ENCODE results near the gene BTBD7.
"Not testable (repeated sequence)": the region's sequence is repeated elsewhere in the genome, so short reads cannot be mapped to it uniquely, and the experiment has no call there.

BTBD7 gene

DNA sequence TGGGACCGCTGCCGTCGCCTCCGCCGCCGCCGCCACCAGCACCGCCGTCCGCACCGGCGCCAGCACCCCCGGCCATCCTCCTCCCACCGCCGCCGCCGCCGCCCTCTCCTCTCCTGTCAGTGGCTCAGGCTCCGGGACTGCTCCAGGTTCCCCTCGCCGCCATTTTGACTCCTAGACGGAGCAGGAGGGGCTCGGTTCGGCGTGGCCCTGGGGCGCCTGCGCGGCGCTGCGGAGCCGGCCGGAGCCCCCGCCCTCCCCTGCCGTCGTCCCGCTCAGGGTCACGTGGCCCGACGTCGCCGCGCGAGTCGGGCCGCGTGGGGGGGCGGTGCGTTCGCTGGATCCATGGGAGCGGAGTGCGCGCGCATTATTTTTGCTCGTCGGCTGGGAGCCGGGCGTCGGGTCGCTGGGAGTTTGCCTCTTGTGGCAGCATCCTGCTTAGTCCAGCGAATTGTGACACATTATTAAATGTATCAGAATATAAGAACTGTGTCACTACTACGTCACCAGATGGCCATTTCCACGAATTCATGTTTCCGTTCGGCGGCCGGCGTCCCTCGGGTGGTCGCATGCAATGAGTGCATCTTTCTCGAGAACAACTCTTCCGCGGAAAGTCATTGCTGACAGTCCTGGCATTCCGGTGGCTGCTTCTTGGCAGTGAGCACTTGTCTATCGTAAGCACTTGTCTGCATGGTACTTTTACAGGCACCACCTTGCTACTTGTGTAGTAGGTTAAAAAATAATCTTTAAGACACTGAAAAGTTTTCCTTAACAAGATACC is at the start of gene BTBD7:
BTBD7 (minus strand) TSS at position 184 of the 778 bp plus-strand sequence. CDS start 36,985 bp downstream, outside the sequence.
- TF ChIP-seq, protein P1, sequence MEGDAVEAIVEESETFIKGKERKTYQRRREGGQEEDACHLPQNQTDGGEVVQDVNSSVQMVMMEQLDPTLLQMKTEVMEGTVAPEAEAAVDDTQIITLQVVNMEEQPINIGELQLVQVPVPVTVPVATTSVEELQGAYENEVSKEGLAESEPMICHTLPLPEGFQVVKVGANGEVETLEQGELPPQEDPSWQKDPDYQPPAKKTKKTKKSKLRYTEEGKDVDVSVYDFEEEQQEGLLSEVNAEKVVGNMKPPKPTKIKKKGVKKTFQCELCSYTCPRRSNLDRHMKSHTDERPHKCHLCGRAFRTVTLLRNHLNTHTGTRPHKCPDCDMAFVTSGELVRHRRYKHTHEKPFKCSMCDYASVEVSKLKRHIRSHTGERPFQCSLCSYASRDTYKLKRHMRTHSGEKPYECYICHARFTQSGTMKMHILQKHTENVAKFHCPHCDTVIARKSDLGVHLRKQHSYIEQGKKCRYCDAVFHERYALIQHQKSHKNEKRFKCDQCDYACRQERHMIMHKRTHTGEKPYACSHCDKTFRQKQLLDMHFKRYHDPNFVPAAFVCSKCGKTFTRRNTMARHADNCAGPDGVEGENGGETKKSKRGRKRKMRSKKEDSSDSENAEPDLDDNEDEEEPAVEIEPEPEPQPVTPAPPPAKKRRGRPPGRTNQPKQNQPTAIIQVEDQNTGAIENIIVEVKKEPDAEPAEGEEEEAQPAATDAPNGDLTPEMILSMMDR (IDR thresholded peaks at IDR 0.05; ENCODE audit: control extremely low read depth, extremely low read depth, low read depth, missing control alignments) = no peak
- CTCF ChIA-PET = no interaction called here

DNA sequence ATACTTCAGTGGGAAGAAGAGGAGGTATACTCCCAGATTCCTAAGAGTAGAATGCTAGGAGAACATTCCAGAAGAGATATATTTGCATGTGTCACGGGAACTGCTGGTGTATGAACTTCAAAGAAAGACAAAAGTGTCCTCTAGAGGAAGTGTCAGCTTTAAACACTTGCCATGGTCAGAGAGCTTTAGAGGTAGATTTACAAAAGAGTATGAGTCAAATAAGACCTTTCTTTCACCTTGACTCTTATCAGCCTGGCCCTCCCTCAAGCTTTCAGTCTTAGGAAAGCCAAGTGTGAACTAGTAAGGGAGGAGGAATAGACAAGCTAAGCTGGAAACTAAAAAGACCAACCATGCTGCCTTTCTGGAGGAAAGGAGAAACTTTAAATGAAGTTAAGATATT is 48.8 kb upstream of the BTBD7 start:
- ChIA-PET POLR2A (no interaction called here), CTCF (interaction anchor here (0.7 to 1.3 kb wide), 3 partner anchors 9 to 17 kb away, joined by 3 to 4 read pairs (median 3); no protein-coding TSS in a partner anchor)
- DNase-seq (ENCODE audit: extremely low spot score) = peak; percentile 16
- TF ChIP-seq, protein P1 (IDR thresholded peaks at IDR 0.05; ENCODE audit: control extremely low read depth, extremely low read depth, low read depth, missing control alignments) = peak; percentile 9

More for the DNA sequence above, at the start of gene BTBD7:
- peak; percentile 98 for DNase-seq (ENCODE audit: extremely low spot score)
- POLR2A ChIA-PET = no interaction called here

GRCh38 chr14:93379831-93380230 is 47.0 kb upstream of the BTBD7 start:
- TF ChIP-seq, protein P1 (IDR thresholded peaks at IDR 0.05; ENCODE audit: control extremely low read depth, extremely low read depth, low read depth, missing control alignments) = no peak
- CTCF ChIA-PET = no interaction called here
- DNase-seq (ENCODE audit: extremely low spot score) = no peak
- POLR2A ChIA-PET = no interaction called here

- peak; percentile 50 for DNase-seq (ENCODE audit: extremely low spot score)
- CTCF ChIA-PET = no interaction called here
- TF ChIP-seq, protein P1 (IDR thresholded peaks at IDR 0.05; ENCODE audit: control extremely low read depth, extremely low read depth, low read depth, missing control alignments) = no peak
- POLR2A ChIA-PET = no interaction called here
Observed at GRCh38 chr14:93375673-93376156, 42.9 kb upstream of the BTBD7 start.

GRCh38 chr14:93369713-93370266 is 37.0 kb upstream of the BTBD7 start:
- TF ChIP-seq, protein P1 (IDR thresholded peaks at IDR 0.05; ENCODE audit: control extremely low read depth, extremely low read depth, low read depth, missing control alignments) = no peak
- POLR2A ChIA-PET = no interaction called here
- CTCF ChIA-PET = interaction anchor here (1.3 to 1.7 kb wide), 2 partner anchors 9 to 11 kb away, joined by 3 to 4 read pairs; no protein-coding TSS in a partner anchor
- DNase-seq (ENCODE audit: extremely low spot score) = peak; percentile 46

GRCh38 chr14:93368996-93369712 is 36.3 kb upstream of the BTBD7 start:
- CTCF ChIA-PET = interaction anchor here (1.7 kb wide), 1 partner anchor 12 kb away, joined by 4 read pairs; no protein-coding TSS in a partner anchor
- TF ChIP-seq, protein P1 (IDR thresholded peaks at IDR 0.05; ENCODE audit: control extremely low read depth, extremely low read depth, low read depth, missing control alignments) = no peak
- DNase-seq (ENCODE audit: extremely low spot score) = no peak
- POLR2A ChIA-PET = no interaction called here

GRCh38 chr14:93354873-93355272 is 22.0 kb upstream of the BTBD7 start:
- POLR2A ChIA-PET = not testable (repeated sequence)
- CTCF ChIA-PET = interaction anchor here (1.3 to 1.5 kb wide), 2 partner anchors 9 to 15 kb away, joined by 3 to 5 read pairs; no protein-coding TSS in a partner anchor

More at GRCh38 chr14:93354873-93355272, 22.0 kb upstream of the BTBD7 start:
- DNase-seq (ENCODE audit: extremely low spot score) = not testable (repeated sequence)

All from GM10248 (cell line).